Heart left ventricle (tissue), 13 donors: ENCODE results near the gene ZBTB24.

Source experiments
- POLR2A ChIP-seq, 2 donors: fragments of 450-650 bp; IDR thresholded peaks; one replicate each; pipeline ENCODE4 v1.6.1; 2017; ENCODE audit warnings: antibody characterized with exemption in 2 of 2, mild to moderate bottlenecking in 2 of 2, moderate library complexity in 2 of 2
- TF ChIP-seq, protein P1 (sequence below), 12 donors: fragments of 200-600 bp; sonication (generic) in 4 of 12; IDR thresholded peaks; one replicate each; pipeline versions ENCODE4 v1.5.0 to v1.8.0; 2018 to 2022; ENCODE audit warnings: antibody characterized with exemption in 12 of 12, mild to moderate bottlenecking in 5 of 12
- donor health status: ischemic (EF 13 %, LVEDD 7.1; RV severe dilation, severe dysfunction).
- donor health status: DM: no; HTN: yes; CAD: no.
- donor health status: DM: no; HTN: no; CAD: no.
- donor health status: ischemic (EF 25% LVEDD 6.9; RV normal size, moderate dysfunction).
- donor health status: ischemic (EF 25% LVEDD 5.7; RV mildly dilated, moderate dysfunction).
- donor health status: ischemic (EF 35%, LVEDD 5.7; RV mildly dilated, moderate dysfunction).
- donor health status: nonischemic (EF 11% LVEDD 7.7; RV severe dilation, severe dysfunction).
- donor health status: DM: yes; HTN: yes; CAD: no.
- donor health status: PGD.
- donor health status: ischemic (EF 29% LVEDD 5.4; RV normal size, mild dysfunction).
- donor health status: nonischemic (EF 23%, LVEDD 6.1; RV moderate dilation, normal function).

DNA sequence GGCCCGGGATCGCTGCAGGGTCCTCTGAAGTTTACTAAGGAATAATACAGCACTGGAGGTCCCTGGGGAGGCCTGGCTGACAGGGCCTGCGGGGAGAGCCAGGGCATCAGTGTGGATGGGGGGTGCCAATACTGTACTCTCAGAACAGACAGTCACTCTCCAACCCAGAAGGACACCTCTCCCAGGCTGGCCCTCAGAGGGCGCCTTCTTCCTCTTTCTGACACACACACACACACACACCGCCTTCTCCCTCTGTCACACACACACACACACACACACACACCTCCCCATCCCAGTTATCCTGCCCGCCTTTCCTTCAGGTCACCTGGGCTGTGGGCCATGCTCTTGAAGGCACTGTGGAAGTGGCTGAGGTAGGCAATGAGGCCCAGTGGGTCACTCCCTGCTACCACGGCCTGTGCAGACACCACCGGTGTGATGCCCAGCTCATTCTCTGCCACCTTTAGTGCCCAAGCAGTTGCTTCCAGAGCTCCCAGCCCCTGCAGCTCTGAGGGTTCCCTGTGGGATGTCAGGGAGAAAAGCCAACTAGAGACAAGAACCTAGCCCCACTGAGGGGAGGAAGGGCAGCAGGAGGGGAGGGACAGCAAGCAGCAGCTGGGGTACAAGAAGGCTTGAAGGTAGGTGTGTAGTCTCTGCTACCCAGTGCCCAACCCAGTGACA is 35.0 kb downstream of the ZBTB24 start:
- TF ChIP-seq, protein P1, sequence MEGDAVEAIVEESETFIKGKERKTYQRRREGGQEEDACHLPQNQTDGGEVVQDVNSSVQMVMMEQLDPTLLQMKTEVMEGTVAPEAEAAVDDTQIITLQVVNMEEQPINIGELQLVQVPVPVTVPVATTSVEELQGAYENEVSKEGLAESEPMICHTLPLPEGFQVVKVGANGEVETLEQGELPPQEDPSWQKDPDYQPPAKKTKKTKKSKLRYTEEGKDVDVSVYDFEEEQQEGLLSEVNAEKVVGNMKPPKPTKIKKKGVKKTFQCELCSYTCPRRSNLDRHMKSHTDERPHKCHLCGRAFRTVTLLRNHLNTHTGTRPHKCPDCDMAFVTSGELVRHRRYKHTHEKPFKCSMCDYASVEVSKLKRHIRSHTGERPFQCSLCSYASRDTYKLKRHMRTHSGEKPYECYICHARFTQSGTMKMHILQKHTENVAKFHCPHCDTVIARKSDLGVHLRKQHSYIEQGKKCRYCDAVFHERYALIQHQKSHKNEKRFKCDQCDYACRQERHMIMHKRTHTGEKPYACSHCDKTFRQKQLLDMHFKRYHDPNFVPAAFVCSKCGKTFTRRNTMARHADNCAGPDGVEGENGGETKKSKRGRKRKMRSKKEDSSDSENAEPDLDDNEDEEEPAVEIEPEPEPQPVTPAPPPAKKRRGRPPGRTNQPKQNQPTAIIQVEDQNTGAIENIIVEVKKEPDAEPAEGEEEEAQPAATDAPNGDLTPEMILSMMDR (IDR thresholded peaks at IDR 0.05), result no peak
- no peak for TF ChIP-seq POLR2A (IDR thresholded peaks at IDR 0.05)
